CD14-positive monocyte (primary cell): ENCODE data around the gene RGS7. TPM values are rescaled to one million over a fixed set of nuclear protein-coding genes. Genes with fewer than 3 reads are reported as not detected.

ENCODE experiments used
- DNase-seq, 3 donors: peaks; one replicate each; pipeline ENCODE4 v3.0.0-alpha.2; 2011 to 2022
- H2AFZ ChIP-seq: 2 replicates; pipeline ENCODE4 v1.6.0; 2012; ENCODE audit warnings: mild to moderate bottlenecking, low read depth, low read length, inconsistent platforms; ENCODE audit not compliant: insufficient read depth, poor library complexity, severe bottlenecking
- H3K27ac ChIP-seq, 2 donors: 1 replicate in 1 of 2; 2 replicates in 1 of 2; pipeline ENCODE4 v1.5.1; 2012 to 2013; ENCODE audit warnings: low read length in 2 of 2, control low read depth in 1 of 2, inconsistent platforms in 1 of 2, low read depth in 1 of 2, mild to moderate bottlenecking in 1 of 2
- H3K27me3 ChIP-seq, 2 donors: one replicate each; pipeline versions ENCODE4 v1.6.0 to v1.6.1; 2011 to 2013; ENCODE audit warnings: low read length in 2 of 2; ENCODE audit not compliant: control insufficient read depth in 2 of 2, insufficient read depth in 2 of 2
- H3K36me3 ChIP-seq, 2 donors: replicated peaks in 1 of 2; 1 replicate in 1 of 2; 2 replicates in 1 of 2; pipeline versions ENCODE4 v1.5.1 to v1.6.1; 2012 to 2013; ENCODE audit warnings: low read length in 2 of 2, control low read depth in 1 of 2, inconsistent platforms in 1 of 2, mild to moderate bottlenecking in 1 of 2; ENCODE audit not compliant: insufficient read depth in 2 of 2, control insufficient read depth in 1 of 2
- H3K4me1 ChIP-seq, 2 donors: 1 replicate in 1 of 2; 2 replicates in 1 of 2; pipeline versions ENCODE4 v1.5.1 to v1.6.1; 2012 to 2013; ENCODE audit warnings: low read length in 2 of 2, control low read depth in 1 of 2, inconsistent platforms in 1 of 2, mild to moderate bottlenecking in 1 of 2, moderate library complexity in 1 of 2; ENCODE audit not compliant: insufficient read depth in 2 of 2, control insufficient read depth in 1 of 2
- H3K4me2 ChIP-seq: replicated peaks from 2 replicates; pipeline ENCODE3; 2012; ENCODE audit warnings: low read length, moderate library complexity, mild to moderate bottlenecking; ENCODE audit not compliant: poor library complexity, severe bottlenecking; ENCODE audit errors: extremely low read depth
- H3K4me3 ChIP-seq, 3 experiments: fragments of 200-600 bp in 1 of 3; sonication (generic) in 1 of 3; replicated peaks in 1 of 3; 1 replicate in 2 of 3; 2 replicates in 1 of 3; pipeline ENCODE4 v1.5.1; 2011 to 2013; ENCODE audit warnings: low read length in 3 of 3, mild to moderate bottlenecking in 3 of 3, control low read depth in 2 of 3, low read depth in 2 of 3, inconsistent platforms in 1 of 3, moderate library complexity in 1 of 3
- H3K79me2 ChIP-seq: 2 replicates; pipeline ENCODE4 v1.6.0; 2012; ENCODE audit warnings: mild to moderate bottlenecking, control low read depth, inconsistent platforms, low read length, moderate library complexity; ENCODE audit not compliant: insufficient read depth
- H3K9ac ChIP-seq: 2 replicates; pipeline ENCODE4 v1.6.0; 2017; ENCODE audit warnings: low read length, mild to moderate bottlenecking; ENCODE audit not compliant: insufficient read depth, poor library complexity, severe bottlenecking
- H3K9me3 ChIP-seq, 2 donors: replicated peaks in 1 of 2; 1 replicate in 1 of 2; 2 replicates in 1 of 2; pipeline versions ENCODE4 v1.5.1 to v1.6.1; 2012 to 2013; ENCODE audit warnings: low read length in 2 of 2, control low read depth in 1 of 2; ENCODE audit not compliant: control insufficient read depth in 1 of 2, insufficient read depth in 1 of 2
- H4K20me1 ChIP-seq: 2 replicates; pipeline ENCODE4 v1.6.0; 2012; ENCODE audit warnings: mild to moderate bottlenecking, low read length, control low read depth, moderate library complexity; ENCODE audit not compliant: insufficient read depth
- H3K27ac Mint-ChIP-seq, 7 donors: one replicate each; pipeline ENCODE4 v1.8.0; 2020; ENCODE audit warnings: mild to moderate bottlenecking in 7 of 7, mixed read lengths in 7 of 7, moderate library complexity in 6 of 7, inconsistent platforms in 2 of 7
- H3K27me3 Mint-ChIP-seq, 3 donors: one replicate each; pipeline ENCODE4 v1.8.0; 2021 to 2022; ENCODE audit warnings: low read depth in 3 of 3, mild to moderate bottlenecking in 3 of 3, mixed read lengths in 3 of 3, moderate library complexity in 3 of 3, inconsistent platforms in 1 of 3
- H3K36me3 Mint-ChIP-seq, 2 donors: one replicate each; pipeline ENCODE4 v1.8.0; 2020; ENCODE audit warnings: mixed read lengths in 2 of 2, inconsistent platforms in 1 of 2, mild to moderate bottlenecking in 1 of 2
- H3K4me1 Mint-ChIP-seq: one replicate; pipeline ENCODE4 v1.8.0; 2020; ENCODE audit warnings: mild to moderate bottlenecking, mixed read lengths
- H3K4me3 Mint-ChIP-seq, 2 donors: one replicate each; pipeline ENCODE4 v1.8.0; 2020; ENCODE audit warnings: mild to moderate bottlenecking in 2 of 2, mixed read lengths in 2 of 2, moderate library complexity in 1 of 2
- H3K9me3 Mint-ChIP-seq, 7 donors: one replicate each; pipeline ENCODE4 v1.8.0; 2020 to 2022; ENCODE audit warnings: mixed read lengths in 7 of 7, mild to moderate bottlenecking in 6 of 7, moderate library complexity in 6 of 7, inconsistent platforms in 2 of 7
- CTCF ChIP-seq: fragments of 200-600 bp; IDR thresholded peaks from one replicate; pipeline ENCODE4 v1.8.0; 2022; ENCODE audit warnings: antibody characterized with exemption, mild to moderate bottlenecking
- WGBS: methylation state at CpG from one replicate; pipeline ENCODE4 v1.1.5; 2013; ENCODE audit warnings: missing lambda C conversion rate; ENCODE audit not compliant: insufficient coverage; 5-methylcytosine and 5-hydroxymethylcytosine counted together
- intact Hi-C, 2 donors: fragments of 100-400 bp; cut with micrococcal nuclease; formaldehyde crosslinking; loops; one replicate each; pipeline versions ENCODE4 v1.15.0 to v1.15.1; 2023
- polyA plus RNA-seq, 3 donors: library from polyadenylated mRNA; depleted of rRNA in 1 of 3; unstranded in 2 of 3; stranded (reverse) in 1 of 3; fragments of 300-500 nt in 2 of 3; fragments of >200 nt in 1 of 3; fragmentation: Illumina TruSeq in 2 of 3; gene quantifications; 1 replicate in 2 of 3; 2 replicates in 1 of 3; pipeline ENCODE4 v1.2.3, GENCODE V29; 2012 to 2021

Gene RGS7
- polyA plus RNA-seq, 3 donors: not detected

GRCh38 chr1:241079459-241079858, 277.5 kb downstream of the RGS7 start:
- Histone ChIP-seq H3K9ac (no peak overlapping the region), H3K4me3 (no peak overlapping the region), H3K4me1 (no peaks in the 10 kb centered on the region), H3K4me2 (no peak overlapping the region), H3K27me3 (no peaks in the 10 kb centered on the region), H3K36me3 (no peaks in the 10 kb centered on the region), H3K27ac (no peak overlapping the region), H3K9me3 (no peaks in the 10 kb centered on the region), H2AFZ (no peak overlapping the region), H3K79me2 (no peaks in the 10 kb centered on the region), H4K20me1 (no peaks in the 10 kb centered on the region)
- no peak for DNase-seq
- no CpG with 5 or more reads among the region's 1 CpG for WGBS
- H3K9me3 Mint-ChIP-seq: peaks cover 0 to 2% (median 0%) of the 10 kb centered on the region in 7 donors
- intact Hi-C loops: no loop called here
- H3K27me3 Mint-ChIP-seq: peaks cover 0 to 1% (median 0%) of the 10 kb centered on the region in 3 donors
- H3K4me1 Mint-ChIP-seq: no peaks in the 10 kb centered on the region
- no peak for TF ChIP-seq CTCF
- H3K27ac Mint-ChIP-seq: no peak overlapping the region
- H3K4me3 Mint-ChIP-seq: no peak overlapping the region
- H3K36me3 Mint-ChIP-seq: no peaks in the 10 kb centered on the region

GRCh38 chr1:241079047-241079446, 278.0 kb downstream of the RGS7 start:
- no peaks in the 10 kb centered on the region for H3K9me3 ChIP-seq
- H3K27ac Mint-ChIP-seq: no peak overlapping the region
- H3K9ac ChIP-seq: no peak overlapping the region
- H3K4me3 Mint-ChIP-seq: no peak overlapping the region
- peaks cover 0 to 1% (median 0%) of the 10 kb centered on the region in 3 donors for H3K27me3 Mint-ChIP-seq
- no peak overlapping the region for H3K27ac ChIP-seq
- WGBS: 88% methylated on average over 5 of the region's 8 CpGs
- H3K27me3 ChIP-seq: no peaks in the 10 kb centered on the region
- no peaks in the 10 kb centered on the region for H3K36me3 Mint-ChIP-seq
- peaks cover 0 to 2% (median 0%) of the 10 kb centered on the region in 7 donors for H3K9me3 Mint-ChIP-seq
- no peak overlapping the region for H3K4me3 ChIP-seq
- H3K4me2 ChIP-seq: no peak overlapping the region
- no peaks in the 10 kb centered on the region for H3K79me2 ChIP-seq
- intact Hi-C loops: no loop called here
- H3K36me3 ChIP-seq: no peaks in the 10 kb centered on the region
- DNase-seq: no peak
- H3K4me1 ChIP-seq: no peaks in the 10 kb centered on the region
- TF ChIP-seq CTCF: no peak
- H4K20me1 ChIP-seq: no peaks in the 10 kb centered on the region
- no peak overlapping the region for H2AFZ ChIP-seq
- H3K4me1 Mint-ChIP-seq: no peaks in the 10 kb centered on the region
